Stomach (tissue), 4 donors: ENCODE data around the gene GPC5.

ENCODE experiments used
- CTCF ChIP-seq, 7 experiments: fragments of 450-650 bp in 4 of 7; fragments of 200-600 bp in 3 of 7; sonication (generic) in 3 of 7; IDR thresholded peaks; one replicate each; pipeline ENCODE4 v1.5.1; 2016 to 2019; ENCODE audit warnings: antibody characterized with exemption in 7 of 7, control low read depth in 2 of 7, mild to moderate bottlenecking in 1 of 7
- POLR2A ChIP-seq, 4 donors: fragments of 450-650 bp; IDR thresholded peaks; one replicate each; pipeline ENCODE4 v1.6.1; 2016; ENCODE audit warnings: antibody characterized with exemption in 4 of 4, control low read depth in 2 of 4, mild to moderate bottlenecking in 1 of 4, moderate library complexity in 1 of 4
- POLR2AphosphoS5 ChIP-seq, 3 donors: sonication (generic); formaldehyde crosslinking; IDR thresholded peaks; one replicate each; pipeline ENCODE4 v1.6.1; 2016; ENCODE audit warnings: antibody characterized with exemption in 3 of 3

- TF ChIP-seq POLR2A (IDR thresholded peaks at IDR 0.05): no peak
- no peak for TF ChIP-seq CTCF (IDR thresholded peaks at IDR 0.05)
- TF ChIP-seq POLR2AphosphoS5 (IDR thresholded peaks at IDR 0.05): no peak
Observed at GRCh38 chr13:91596842-91597241, 198.4 kb downstream of the GPC5 start.
